HG03135 (cell line): ENCODE data around the gene RNF112.

Experiments
- ATAC-seq: cut with Tn5 transposase; IDR thresholded peaks from one replicate; pipeline ENCODE4 v1.9.1; 2021; ENCODE audit warnings: mild to moderate bottlenecking, moderate library complexity; ENCODE audit not compliant: unreplicated experiment

RNF112 gene, protein sequence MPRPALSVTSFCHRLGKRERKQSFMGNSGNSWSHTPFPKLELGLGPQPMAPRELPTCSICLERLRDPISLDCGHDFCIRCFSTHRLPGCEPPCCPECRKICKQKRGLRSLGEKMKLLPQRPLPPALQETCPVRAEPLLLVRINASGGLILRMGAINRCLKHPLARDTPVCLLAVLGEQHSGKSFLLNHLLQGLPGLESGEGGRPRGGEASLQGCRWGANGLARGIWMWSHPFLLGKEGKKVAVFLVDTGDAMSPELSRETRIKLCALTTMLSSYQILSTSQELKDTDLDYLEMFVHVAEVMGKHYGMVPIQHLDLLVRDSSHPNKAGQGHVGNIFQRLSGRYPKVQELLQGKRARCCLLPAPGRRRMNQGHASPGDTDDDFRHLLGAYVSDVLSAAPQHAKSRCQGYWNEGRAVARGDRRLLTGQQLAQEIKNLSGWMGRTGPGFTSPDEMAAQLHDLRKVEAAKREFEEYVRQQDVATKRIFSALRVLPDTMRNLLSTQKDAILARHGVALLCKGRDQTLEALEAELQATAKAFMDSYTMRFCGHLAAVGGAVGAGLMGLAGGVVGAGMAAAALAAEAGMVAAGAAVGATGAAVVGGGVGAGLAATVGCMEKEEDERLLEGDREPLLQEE

DNA sequence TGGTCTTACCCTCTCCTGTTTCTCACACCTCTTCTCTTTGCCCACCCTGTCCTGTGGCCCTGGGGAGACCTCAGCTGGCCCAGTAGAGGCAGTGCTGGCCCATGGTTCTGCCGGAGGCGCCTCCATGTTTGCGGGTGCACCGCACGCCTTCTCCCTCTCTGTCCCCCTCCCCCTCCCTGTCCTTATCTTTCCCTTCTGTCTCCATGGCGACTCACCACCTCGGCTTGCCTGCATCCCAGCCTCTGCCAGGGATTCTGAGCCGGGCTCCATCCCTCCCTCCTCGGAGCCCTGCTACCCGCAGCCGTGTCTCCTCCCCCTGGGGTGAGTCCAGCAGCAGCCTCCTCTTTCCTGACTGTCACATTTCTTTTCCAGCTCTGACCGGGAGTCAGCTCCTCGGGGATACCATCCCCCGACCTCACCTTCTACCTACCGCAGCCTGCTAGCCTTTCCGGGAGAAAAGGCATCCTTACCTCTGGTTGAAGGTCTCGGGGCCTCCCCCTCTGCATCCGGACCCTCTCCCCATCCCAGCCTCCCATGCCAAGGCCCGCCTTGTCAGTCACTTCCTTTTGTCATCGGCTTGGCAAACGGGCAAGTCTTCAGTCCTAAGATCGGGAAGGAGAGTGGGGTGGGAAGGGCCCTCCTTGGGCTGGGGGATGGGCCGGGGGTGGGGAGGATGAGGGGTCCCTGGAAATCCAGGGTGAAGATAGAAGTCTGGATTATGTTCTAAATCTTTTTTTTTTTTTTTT is at the start of gene RNF112:
Gene RNF112, plus strand, starts transcription at position 358 of the 746 bp plus-strand sequence. Its CDS starts 177 bp downstream, at position 535.
- ATAC-seq = no peak

DNA sequence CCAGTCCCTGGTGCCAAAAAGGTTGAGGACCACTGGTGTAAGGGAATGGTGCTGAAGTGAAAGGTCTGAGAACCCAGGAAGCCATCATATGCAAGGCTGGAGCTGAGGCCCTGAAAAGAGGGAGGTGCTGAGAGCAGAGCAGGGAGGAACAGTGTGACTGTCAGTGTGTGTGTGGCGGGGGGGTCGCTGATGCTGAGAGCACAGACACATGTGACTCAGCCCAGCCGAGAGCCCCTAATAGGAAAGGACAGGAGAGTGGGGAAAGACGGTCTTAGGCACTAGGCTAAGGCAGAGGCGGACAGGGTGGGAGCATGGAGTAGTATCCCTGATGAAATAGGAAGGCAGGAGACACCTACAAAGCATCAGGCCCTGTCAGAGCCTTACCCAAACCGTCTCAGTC is 49.7 kb upstream of the RNF112 start:
- no peak for ATAC-seq

DNA sequence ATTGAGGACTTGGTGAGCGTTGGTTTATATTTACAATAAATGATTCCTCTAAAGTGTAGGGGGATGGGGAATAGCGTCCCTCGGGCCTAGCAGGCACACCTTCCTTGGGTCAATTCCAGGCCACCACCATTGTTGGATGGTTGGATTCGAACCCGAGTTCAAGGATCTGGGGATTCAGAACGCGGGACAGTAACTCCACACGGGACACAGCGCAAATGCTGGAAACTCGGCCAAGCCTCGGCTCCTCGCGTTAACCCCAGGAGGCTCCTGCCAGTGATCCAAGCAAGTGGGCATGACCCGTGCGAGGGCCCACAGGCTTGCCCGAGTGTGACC is 49.1 kb upstream of the RNF112 start:
- ATAC-seq = peak; percentile 15

DNA sequence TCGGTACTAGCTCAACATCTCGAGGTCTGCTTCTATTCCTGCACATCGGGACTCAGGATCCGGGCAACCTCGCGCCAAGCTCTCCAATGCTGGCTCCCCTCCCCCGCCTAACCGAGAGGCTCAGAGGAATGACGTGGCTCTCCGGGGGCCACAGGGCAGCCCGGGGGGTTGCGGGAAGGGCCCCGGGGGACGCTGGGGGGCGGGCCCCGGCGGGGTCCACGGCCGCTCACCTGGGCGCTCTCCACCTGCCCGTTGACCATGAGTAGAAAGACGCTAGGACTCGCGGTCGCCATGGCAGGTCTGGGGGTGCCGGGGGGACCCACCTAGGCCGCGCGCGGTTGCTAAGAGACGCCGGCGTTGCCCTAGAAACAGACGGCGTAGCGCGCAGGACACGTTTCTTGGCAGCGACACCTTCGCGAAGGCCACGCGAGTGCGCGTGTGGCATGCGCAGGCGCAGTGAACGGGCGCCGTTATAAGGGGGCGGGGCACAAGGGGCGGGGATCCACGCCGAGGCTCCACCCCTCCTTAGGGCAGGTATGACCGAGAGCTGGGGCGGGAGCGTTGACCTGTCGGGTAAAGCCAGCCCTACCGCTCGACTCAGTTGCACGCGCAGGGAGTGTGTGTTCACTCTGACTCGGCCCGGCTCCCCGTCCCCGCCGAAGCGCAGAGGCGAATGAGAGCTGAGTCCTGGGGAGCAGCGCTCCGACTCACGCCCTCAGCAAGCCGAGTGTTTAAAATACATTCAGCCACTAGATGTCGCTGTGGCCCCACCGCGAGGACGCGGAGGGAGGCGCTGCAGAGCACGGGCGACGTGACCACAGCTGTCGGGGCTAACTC is 48.5 kb upstream of the RNF112 start, which contains the start of gene B9D1:
Gene B9D1, minus strand, starts transcription at position 447 of the 837 bp plus-strand sequence. Its CDS starts 154 bp downstream, at position 293.
- peak; percentile 78 for ATAC-seq

DNA sequence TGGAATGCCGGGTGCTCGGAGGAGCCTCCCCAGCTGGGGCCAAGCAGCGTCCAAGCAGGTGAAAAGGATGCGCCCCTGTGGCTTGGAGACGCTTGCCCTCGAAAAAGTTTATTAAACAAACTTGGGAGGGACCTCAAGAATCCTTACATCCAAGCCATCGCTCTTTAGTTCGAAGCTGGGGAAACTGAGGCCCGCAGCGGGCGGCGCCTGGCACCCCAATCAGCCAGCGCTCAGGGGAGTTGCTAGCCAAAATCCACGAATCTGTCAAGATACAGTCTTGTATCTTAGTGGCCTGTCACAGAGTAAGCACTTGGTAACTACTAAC is 48.0 kb upstream of the RNF112 start:
- ATAC-seq = no peak

DNA sequence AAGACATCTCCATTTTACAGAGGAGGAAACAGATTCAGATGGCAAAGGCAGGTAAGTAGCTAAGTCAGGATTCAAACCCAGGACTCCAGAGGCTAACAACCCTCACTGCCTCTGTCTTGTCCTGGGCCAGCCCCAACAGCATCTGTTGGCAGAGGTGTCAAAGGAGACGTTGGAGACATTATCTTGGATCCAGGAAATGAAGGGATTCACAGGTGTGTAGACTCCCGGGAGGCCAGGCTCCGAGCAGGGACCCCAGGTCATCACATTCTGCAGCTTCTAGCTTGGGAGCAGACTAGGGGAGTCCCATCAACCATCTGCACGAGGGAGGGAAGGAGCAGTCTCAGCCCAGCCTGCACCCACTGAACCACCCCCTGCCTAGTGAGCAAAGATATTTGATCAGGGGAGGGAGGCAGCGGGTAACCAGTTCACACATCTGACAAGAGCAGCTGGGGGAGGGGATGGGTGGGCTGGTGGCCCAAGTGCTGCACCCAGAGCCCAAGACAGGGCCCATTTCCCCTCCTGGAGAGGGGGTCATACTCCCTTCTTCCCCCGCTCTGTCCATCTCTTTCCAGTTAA is 47.5 kb upstream of the RNF112 start:
- no peak for ATAC-seq

DNA sequence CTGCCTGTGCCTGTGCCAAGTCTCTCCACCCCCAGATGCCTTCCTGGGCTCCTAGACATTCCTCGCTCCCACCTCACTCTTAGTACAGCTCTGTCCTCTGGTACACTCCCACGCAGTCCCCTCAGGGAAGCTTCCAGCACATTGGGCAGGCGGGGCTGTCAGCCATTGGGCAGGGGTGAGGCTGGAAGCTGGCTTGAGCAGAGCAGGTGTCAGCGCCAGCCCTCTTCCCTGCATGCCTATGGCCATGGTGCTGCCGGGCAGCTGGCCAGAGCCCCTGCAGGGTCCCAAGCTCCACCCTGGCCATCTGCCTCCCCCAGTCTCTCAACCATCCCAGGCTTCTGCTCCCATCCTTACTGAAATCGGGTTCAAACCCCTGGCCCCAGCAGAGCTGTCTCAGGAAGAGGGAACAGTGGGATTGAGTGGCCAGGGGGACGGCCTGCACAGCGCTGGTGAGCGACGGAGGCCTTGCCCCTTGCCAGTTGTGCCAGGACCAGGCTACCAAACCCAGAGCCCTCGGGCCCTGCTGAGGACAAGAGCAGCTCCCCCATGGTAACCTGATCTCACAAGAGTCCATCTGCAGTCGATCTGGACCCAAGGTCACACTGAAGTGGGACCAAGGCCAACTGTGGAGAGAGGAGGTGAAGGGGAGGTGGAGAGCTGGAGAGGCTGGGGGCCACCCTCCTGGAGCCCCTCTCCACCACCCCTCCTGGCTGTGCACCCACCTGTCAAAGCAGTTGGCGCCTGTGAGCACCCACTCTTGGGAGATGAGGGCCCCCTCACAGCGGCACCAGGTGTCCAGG is 46.1 kb upstream of the RNF112 start:
- no peak for ATAC-seq

DNA sequence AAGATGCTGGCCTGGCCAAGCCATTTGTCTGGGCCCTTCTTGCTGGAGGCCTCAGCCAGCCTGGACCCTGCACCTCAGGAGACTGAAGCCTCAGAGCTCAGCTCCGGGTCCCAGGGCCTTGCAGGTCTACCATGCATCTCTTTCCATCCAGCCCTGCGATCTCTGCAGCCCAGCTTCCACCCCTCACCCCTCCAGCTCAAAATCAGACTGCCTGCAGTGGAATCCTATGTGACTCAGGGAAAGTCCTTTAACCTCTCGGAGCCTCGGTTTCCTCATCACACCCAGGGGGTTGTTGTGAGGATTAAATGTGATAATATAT is 45.6 kb upstream of the RNF112 start:
- no peak for ATAC-seq

DNA sequence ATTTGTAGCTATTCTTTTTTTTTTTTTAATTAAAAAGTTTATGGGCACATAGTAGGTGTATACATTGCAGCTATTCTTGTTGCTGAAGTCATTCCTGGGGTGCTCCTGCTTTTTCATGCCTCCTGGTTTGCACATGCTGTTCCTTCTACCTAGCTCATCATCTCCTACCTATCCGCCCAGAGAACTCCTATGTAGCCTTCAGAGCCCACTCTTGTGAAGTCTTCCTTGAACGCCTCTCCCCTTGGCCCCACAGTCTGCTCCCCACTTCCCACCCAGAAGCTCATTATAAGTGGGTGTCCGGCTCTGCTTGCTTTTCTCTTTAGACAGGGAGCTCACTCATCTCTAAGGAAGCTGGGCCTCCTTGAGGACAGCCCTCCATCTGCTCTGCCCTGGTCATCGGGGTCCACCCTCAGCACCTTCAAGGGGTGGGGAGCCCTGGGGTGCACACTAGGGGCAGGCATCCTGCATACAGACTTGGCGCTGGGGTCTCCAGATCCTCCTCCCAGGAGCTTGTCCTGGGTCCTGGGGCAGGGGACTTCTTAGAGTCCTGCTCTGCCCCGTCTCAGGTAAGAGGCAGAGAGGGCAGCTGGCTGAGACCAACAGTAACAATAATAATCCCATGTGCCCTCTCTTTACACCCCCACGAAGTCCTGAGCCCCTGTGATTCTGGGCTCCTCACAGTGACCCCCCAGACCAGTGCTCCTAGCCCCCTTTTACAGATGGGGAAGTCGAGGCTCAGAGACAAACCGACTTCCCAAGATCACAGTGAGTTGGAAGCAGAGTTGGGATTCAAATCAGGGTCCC is 45.0 kb upstream of the RNF112 start:
- ATAC-seq = no peak

DNA sequence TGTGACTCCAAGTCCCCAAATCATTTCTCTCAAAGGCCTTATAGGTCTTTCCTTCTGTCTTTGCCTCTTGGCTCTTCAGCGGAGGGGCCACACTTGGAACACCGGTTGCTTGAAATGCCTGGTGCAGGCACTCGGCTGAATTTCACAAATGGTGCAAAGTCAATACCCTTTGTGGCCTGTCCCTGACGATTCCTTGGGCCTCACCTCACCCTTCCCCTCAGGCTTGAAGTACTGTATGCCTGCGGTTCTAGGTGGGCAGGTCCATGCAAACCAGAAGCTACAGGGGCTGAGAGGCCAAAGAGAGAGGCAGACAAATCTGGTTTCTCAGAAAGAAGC is 44.4 kb upstream of the RNF112 start:
- no peak for ATAC-seq

DNA sequence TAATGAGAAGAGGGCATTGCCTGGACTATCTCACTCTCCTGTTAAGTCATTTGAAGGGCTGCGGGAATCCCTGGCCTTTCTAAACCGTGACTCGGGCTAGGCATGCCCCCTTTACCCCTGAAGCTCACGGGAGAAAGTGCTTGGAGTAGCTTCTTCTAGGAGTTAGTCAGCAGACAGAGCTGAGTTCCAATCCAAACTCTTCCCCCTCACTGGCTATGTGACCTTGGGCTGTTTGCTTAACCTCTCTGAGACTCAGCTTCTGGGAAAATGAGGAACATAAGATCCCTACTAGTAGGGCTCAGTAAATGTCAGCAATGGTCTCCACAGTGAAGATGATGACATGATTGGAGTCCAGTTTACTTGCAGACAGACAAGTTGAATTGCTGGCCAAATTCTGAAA is 42.8 kb upstream of the RNF112 start:
- ATAC-seq = no peak

DNA sequence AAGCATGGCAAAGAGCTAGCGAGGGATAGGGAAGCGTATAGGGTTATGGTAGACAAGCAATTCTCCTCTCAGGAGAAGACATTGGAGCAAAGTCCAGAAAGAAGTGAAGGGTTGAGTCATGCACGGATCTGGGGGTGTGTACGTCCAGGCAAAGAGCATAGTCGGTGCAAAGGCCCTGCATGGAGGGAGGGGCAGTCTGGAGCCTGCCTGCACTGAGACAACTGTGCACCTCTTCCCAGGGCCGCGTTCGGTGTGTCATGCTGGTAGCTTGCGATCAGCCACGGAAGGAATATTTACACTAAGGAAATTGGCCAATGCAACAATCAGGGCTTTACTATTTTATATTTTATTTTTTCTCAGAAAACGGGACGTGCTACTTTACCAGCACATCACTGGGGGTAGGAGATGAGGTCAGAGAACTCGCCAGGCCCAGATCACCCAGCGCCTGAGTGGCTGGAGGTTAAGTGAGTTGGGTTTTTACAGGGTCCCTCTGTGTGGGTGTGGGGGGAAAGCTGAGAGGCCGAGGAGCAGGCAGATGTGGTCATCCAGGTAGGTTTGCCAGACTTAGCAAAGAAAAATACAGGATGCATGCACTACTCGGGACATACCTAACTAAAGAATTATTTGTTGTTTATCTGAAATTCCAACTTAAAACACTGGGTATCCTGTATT is 41.8 kb upstream of the RNF112 start:
- ATAC-seq = no peak

DNA sequence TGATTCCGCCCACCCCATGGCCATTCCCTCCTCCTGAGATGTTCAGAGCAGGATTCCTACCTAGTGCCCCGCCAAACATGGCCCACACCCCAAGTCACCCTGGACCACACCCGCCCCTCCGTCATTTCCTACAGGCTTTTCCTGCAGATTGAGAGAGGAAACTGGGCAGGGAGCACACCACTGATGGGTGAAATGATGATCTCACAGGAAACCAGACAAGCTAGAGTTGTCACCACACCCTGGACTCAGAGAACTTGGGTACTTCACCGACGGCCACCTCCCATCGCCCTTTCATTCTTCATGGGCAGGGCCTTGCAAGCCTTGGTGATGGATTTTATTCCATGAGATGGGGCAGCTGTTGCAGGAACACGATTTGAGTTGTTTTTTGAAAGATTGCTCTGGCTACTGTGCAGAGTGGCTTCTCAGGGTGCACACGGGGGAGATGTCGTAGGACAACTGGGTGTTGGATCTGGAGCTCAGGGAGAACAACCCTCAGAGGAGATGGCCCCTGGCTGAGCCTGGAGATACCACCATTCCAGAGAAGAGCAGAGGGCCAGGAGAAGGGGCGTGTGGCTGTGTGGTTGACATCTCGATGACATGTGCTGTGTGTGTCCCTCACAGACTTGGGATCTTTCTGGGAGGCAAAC is 41.1 kb upstream of the RNF112 start:
- ATAC-seq = no peak

DNA sequence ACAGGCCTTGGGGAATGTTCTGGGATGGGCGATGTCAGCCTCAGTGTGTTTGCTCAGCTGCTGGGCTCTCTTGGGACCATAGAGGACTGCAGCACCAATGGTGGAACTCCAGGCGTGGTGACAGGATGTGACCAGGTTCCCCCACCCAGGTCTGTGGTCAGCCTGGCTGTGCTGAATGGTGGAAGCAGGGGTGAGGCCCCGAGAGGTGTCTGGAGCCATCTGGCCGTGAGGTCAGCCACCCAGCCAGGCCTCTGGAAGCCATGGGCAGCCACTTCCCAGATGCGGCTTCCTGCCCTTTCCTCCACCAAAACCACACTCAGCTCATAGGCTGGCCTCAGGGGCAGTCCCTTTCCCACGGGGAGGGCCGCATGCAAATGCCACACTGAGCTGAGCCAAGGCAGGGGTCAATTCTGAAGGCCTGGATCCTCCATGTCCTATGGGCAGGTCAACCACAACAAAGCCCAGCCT is 40.5 kb upstream of the RNF112 start:
- ATAC-seq = no peak

DNA sequence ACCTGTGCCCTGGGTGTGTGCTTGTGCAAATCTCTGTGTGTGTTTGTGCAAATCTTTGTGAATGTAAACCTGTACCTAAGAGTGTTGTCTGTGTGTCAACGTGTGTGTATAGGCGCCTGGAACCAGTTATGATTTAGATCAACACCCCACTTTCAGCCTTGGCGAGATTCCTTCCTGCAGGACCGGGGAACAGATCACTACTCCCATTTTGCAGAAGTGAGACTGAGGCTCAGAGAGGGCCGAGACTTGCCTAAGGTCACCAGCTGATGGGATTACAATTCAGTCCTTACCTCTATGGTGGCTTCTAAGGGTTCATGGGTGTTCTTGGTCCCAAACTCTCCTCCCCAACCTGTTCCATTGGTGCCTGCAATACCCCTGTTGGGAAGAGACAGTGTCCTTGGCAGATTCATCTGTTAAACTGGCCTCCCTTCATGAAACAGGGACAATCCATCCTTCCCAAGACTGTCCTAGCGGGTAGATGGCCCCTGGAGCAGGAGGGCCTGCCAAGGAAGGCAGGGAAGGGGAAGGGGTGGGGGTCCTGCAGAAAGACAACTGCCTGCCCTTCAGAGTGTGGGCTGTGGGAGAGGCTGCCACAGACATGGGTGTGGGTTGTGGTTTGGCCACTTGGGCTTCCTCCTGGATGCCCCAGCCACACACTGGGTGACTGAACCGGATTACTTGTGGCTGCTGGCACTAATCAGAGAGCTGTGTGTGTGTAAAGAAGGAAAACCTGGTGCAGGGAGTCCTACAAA is 39.6 kb upstream of the RNF112 start:
- no peak for ATAC-seq

DNA sequence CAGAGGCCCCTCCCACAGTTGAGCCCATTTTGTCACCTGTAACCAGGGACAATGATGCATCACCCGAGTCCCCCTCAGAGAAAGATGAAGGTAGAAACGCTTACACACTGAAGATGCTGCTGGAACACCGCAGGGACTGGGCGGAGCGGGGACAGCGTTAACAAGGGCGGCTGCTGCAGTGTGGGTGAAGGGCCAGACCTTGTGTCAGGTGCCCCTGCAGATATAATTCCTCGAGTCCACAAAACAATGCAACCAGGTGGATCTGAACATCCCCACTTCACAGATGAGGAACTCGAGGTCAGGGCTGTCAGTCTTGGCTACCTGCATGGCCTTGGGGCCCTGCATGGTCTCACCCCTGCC is 39.0 kb upstream of the RNF112 start:
- no peak for ATAC-seq

DNA sequence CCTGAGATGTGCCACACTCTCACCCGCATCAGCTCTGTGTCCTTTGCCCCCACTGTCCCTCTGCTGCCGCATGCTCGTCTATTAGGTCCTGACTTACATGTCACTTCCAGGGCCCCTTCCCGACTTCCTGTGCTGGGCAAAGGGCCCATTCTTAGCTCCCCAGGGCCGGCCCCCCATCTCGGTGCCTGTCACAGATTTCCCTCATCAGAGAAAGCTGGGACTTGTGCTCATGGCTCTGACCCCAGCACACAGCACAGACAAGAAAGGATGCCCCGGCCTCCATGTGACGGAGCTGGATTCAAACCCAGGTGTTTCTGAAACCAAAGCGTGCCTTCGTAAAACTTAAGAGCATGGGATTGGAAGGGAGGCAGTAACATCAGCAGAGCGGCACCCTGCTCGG is 38.6 kb upstream of the RNF112 start:
- ATAC-seq = no peak
